Right kidney (tissue), 9 donors: ENCODE measurements around the gene NIPSNAP3A.
"Not testable (repeated sequence)": the region's sequence is repeated elsewhere in the genome, so short reads cannot be mapped to it uniquely, and the experiment has no call there.

ENCODE experiments used
- DNase-seq: peaks from one replicate; pipeline ENCODE4 v3.0.0-alpha.2; 2016
- long read RNA-seq, 8 donors: transcript quantifications; one replicate each; lab custom pipeline, GENCODE V29; 2026

Gene NIPSNAP3A
- long read RNA-seq, donor 1, transcript NIPSNAP3A-201 (6 exons, 1,633 nt) = major isoform, 44 of 70 reads
- long read RNA-seq, donor 1, partial matches to known transcripts = 26 of 70 reads
- long read RNA-seq, donor 1, other reads (novel, unspliced or antisense) = 0 of 70 reads
- long read RNA-seq, donor 2, transcript NIPSNAP3A-201 (6 exons, 1,633 nt) = major isoform, 38 of 64 reads
- long read RNA-seq, donor 2, partial matches to known transcripts = 26 of 64 reads
- long read RNA-seq, donor 2, other reads (novel, unspliced or antisense) = 0 of 64 reads
- long read RNA-seq, donor 3, partial matches to known transcripts = 14 of 17 reads
- long read RNA-seq, donor 3, other reads (novel, unspliced or antisense) = 0 of 17 reads
- long read RNA-seq, donor 4, transcript NIPSNAP3A-201 (6 exons, 1,633 nt) = major isoform, 23 of 45 reads
- long read RNA-seq, donor 4, partial matches to known transcripts = 22 of 45 reads
- long read RNA-seq, donor 4, other reads (novel, unspliced or antisense) = 0 of 45 reads
- long read RNA-seq, donor 5, transcript NIPSNAP3A-201 (6 exons, 1,633 nt) = major isoform, 25 of 44 reads
- long read RNA-seq, donor 5, partial matches to known transcripts = 19 of 44 reads
- long read RNA-seq, donor 5, other reads (novel, unspliced or antisense) = 0 of 44 reads
- long read RNA-seq, donor 6, transcript NIPSNAP3A-201 (6 exons, 1,633 nt) = major isoform, 28 of 60 reads
- long read RNA-seq, donor 6, partial matches to known transcripts = 32 of 60 reads
- long read RNA-seq, donor 6, other reads (novel, unspliced or antisense) = 0 of 60 reads
- long read RNA-seq, donor 7, transcript NIPSNAP3A-201 (6 exons, 1,633 nt) = major isoform, 35 of 55 reads
- long read RNA-seq, donor 7, partial matches to known transcripts = 20 of 55 reads
- long read RNA-seq, donor 7, other reads (novel, unspliced or antisense) = 0 of 55 reads
- long read RNA-seq, donor 8, transcript NIPSNAP3A-201 (6 exons, 1,633 nt) = major isoform, 36 of 68 reads
- long read RNA-seq, donor 8, partial matches to known transcripts = 32 of 68 reads
- long read RNA-seq, donor 8, other reads (novel, unspliced or antisense) = 0 of 68 reads

GRCh38 chr9:104747565-104748358, at the start of gene NIPSNAP3A:
NIPSNAP3A (plus strand) TSS chr9:104747683; CDS start chr9:104747793, 110 bp downstream.
- DNase-seq = peak; percentile 98

GRCh38 chr9:104700306-104700705, 47.2 kb upstream of the NIPSNAP3A start:
- no peak for DNase-seq

GRCh38 chr9:104708737-104709136, 38.7 kb upstream of the NIPSNAP3A start:
- not testable (repeated sequence) for DNase-seq

- no peak for DNase-seq
Observed at GRCh38 chr9:104711604-104712003, 35.9 kb upstream of the NIPSNAP3A start.

- no peak for DNase-seq
Observed at GRCh38 chr9:104725014-104725413, 22.5 kb upstream of the NIPSNAP3A start.

- no peak for DNase-seq
Observed at GRCh38 chr9:104738452-104738851, 9.0 kb upstream of the NIPSNAP3A start.

- DNase-seq = no peak
Observed at GRCh38 chr9:104740621-104741020, 6.9 kb upstream of the NIPSNAP3A start.

GRCh38 chr9:104743376-104743985, 4.0 kb upstream of the NIPSNAP3A start:
- DNase-seq = peak; percentile 19

GRCh38 chr9:104745852-104746251, 1.6 kb upstream of the NIPSNAP3A start:
- DNase-seq = no peak

- DNase-seq = no peak
Observed at GRCh38 chr9:104746285-104746684, 1.2 kb upstream of the NIPSNAP3A start.

- no peak for DNase-seq
Observed at GRCh38 chr9:104746798-104747197, 685 bp upstream of the NIPSNAP3A start.

- DNase-seq = no peak
Observed at GRCh38 chr9:104747245-104747564, 278 bp upstream of the NIPSNAP3A start.

- no peak for DNase-seq
Observed at GRCh38 chr9:104748359-104749031, 1.0 kb downstream of the NIPSNAP3A start.

GRCh38 chr9:104750185-104750767, 2.8 kb downstream of the NIPSNAP3A start:
- no peak for DNase-seq

GRCh38 chr9:104758974-104759373, 11.5 kb downstream of the NIPSNAP3A start:
- DNase-seq = no peak

- DNase-seq = no peak
Observed at GRCh38 chr9:104765138-104765537, 17.7 kb downstream of the NIPSNAP3A start.

GRCh38 chr9:104766025-104766424, 18.5 kb downstream of the NIPSNAP3A start:
- DNase-seq = no peak

- no peak for DNase-seq
Observed at GRCh38 chr9:104767507-104767906, 20.0 kb downstream of the NIPSNAP3A start.

- DNase-seq = not testable (repeated sequence)
Observed at GRCh38 chr9:104769029-104769428, 21.5 kb downstream of the NIPSNAP3A start.

GRCh38 chr9:104769655-104770054, 22.2 kb downstream of the NIPSNAP3A start:
- no peak for DNase-seq
